SW480 (cell line): ENCODE results near the gene ELMO3.

Source experiments
- DNase-seq: peaks from one replicate; pipeline ENCODE4 v3.0.0-alpha.2; 2016; ENCODE audit warnings: low spot score

The ELMO3 gene

GRCh38 chr16:67242138-67242730 is 43.3 kb downstream of the ELMO3 start:
- DNase-seq: no peak

GRCh38 chr16:67243481-67243880 is 44.5 kb downstream of the ELMO3 start:
- DNase-seq: no peak

- no peak for DNase-seq
Measured at GRCh38 chr16:67244387-67245185, 45.7 kb downstream of the ELMO3 start.

- DNase-seq: no peak
Measured at GRCh38 chr16:67245186-67245585, 46.3 kb downstream of the ELMO3 start.

GRCh38 chr16:67245674-67246080 is 46.7 kb downstream of the ELMO3 start:
- no peak for DNase-seq

- peak; percentile 78 for DNase-seq
Measured at GRCh38 chr16:67246081-67246755, 47.3 kb downstream of the ELMO3 start.

GRCh38 chr16:67246756-67247191 is 47.8 kb downstream of the ELMO3 start:
- peak; percentile 90 for DNase-seq

- peak; percentile 85 for DNase-seq
Measured at GRCh38 chr16:67247192-67248072, 48.5 kb downstream of the ELMO3 start, which contains the start of gene FHOD1. Gene FHOD1, minus strand, starts transcription at chr16:67247481. Its CDS starts 71 bp downstream, at chr16:67247410.

GRCh38 chr16:67248073-67248400 is 49.1 kb downstream of the ELMO3 start:
- peak; percentile 41 for DNase-seq

GRCh38 chr16:67248401-67249177 is 49.7 kb downstream of the ELMO3 start, which contains the start of gene SLC9A5:
Gene SLC9A5, plus strand, starts transcription at chr16:67248979. Its CDS starts 36 bp downstream, at chr16:67249015.
- no peak for DNase-seq

- DNase-seq: no peak
Measured at GRCh38 chr16:67249178-67250044, 50.5 kb downstream of the ELMO3 start.

GRCh38 chr16:67250045-67250327 is 51.1 kb downstream of the ELMO3 start:
- DNase-seq: no peak

- no peak for DNase-seq
Measured at GRCh38 chr16:67252609-67253497, 53.9 kb downstream of the ELMO3 start.
